ENCODE data around the gene PAWR. TPM values are rescaled to one million over a fixed set of nuclear protein-coding genes. Genes with fewer than 3 reads are reported as not detected.

The PAWR gene
- total and polyA plus RNA-seq, 10 of the 15 experiments (the other 5 are each of a cell fraction or from before 2014, with no cell fraction given), result 8.1 to 70.6 (median 24.2) TPM

DNA sequence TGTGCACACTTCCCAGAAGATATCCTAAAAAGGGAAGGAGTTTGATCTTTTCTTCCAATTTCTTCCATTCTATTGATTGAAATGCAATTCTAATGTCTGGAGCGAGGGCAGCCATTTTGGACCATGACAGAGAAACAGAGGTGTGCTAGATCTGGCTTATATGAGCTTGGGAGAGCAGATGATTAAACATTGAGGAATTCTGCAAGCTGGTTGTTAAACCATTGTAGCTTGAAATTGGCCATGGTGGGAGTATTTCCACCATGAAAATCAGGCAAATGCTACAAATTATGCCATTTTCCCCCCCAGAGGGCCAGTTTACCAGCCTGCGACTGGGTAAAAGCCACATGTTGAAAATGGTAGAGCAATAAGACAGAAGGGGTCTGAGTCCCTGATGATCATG, 155.0 kb downstream of the PAWR start (continued):
- TF ChIP-seq NFYA (IDR thresholded peaks at IDR 0.05; ENCODE audit: borderline replicate concordance, low read depth, low read length), result no peak
- no peak for TF ChIP-seq CHD4 (IDR thresholded peaks at IDR 0.05)
- TF ChIP-seq CREM (IDR thresholded peaks at IDR 0.05; ENCODE audit: low read depth), result no peak
- no peak for TF ChIP-seq CBFB (IDR thresholded peaks at IDR 0.05; ENCODE audit: low read depth)
- no peak for TF ChIP-seq NFXL1 (IDR thresholded peaks at IDR 0.05; ENCODE audit: borderline replicate concordance)
- no peak for TF ChIP-seq TCF7 (IDR thresholded peaks at IDR 0.05; ENCODE audit: borderline replicate concordance)

Other genes with a start within 250 kb of the PAWR start
- 49.3 and 53.8 TPM in 2 replicates for gene PPP1R12A, start 244.1 kb upstream of the PAWR start, total RNA-seq (2014; rRNA removed)
- 126 and 134 TPM in 2 replicates for gene PPP1R12A, start 244.1 kb upstream of the PAWR start, total RNA-seq (2014; rRNA removed; fragmentation: Illumina TruSeq; extraction: Trizol)
- gene PPP1R12A, start 244.1 kb upstream of the PAWR start, total RNA-seq (2021), result 53.5 and 54.8 TPM in 2 replicates
- 45.3 and 69.3 TPM in 2 replicates for gene PPP1R12A, start 244.1 kb upstream of the PAWR start, polyA plus RNA-seq (2011; rRNA removed)
- gene PPP1R12A, start 244.1 kb upstream of the PAWR start, polyA plus RNA-seq (2014; fragmentation: Illumina TruSeq; extraction: Trizol), result 117 and 145 TPM in 2 replicates
- gene PPP1R12A, start 244.1 kb upstream of the PAWR start, polyA plus RNA-seq (2014; fragmentation: Nextera tagmentation; extraction: Ambion mirVana), result 10 to 100 TPM; 22.8 to 31.6 TPM
- gene PPP1R12A, start 244.1 kb upstream of the PAWR start, polyA plus RNA-seq (2014; rRNA removed), result 23.3 and 25.6 TPM in 2 replicates
- gene PPP1R12A, start 244.1 kb upstream of the PAWR start, polyA plus RNA-seq (2016; fragmentation: Nextera tagmentation; extraction: Ambion mirVana), result 10 to 100 TPM; 61.8 to 70.5 TPM